CMK (cell line): Measurements from ENCODE around the gene GPBP1.
A peak's percentile ranks its signal among the peaks of the same experiment; 100 is the strongest.
"Not testable (repeated sequence)": the region's sequence is repeated elsewhere in the genome, so short reads cannot be mapped to it uniquely, and the experiment has no call there.

Experiments used
- DNase-seq: peaks from one replicate; pipeline ENCODE4 v3.0.0-alpha.2; 2010; ENCODE audit warnings: low read depth

GPBP1 gene

GRCh38 chr5:57291894-57292293, 118.0 kb downstream of the GPBP1 start:
- DNase-seq, result no peak

GRCh38 chr5:57292336-57292735, 118.5 kb downstream of the GPBP1 start:
- DNase-seq, result no peak

GRCh38 chr5:57298295-57298984, 124.6 kb downstream of the GPBP1 start:
- peak; percentile 14 for DNase-seq

- DNase-seq, result peak; percentile 30
These were observed 125.2 kb downstream of the GPBP1 start for GRCh38 chr5:57298985-57299491.

GRCh38 chr5:57299986-57300385, 126.1 kb downstream of the GPBP1 start:
- DNase-seq, result no peak

- no peak for DNase-seq
These were observed 128.3 kb downstream of the GPBP1 start for GRCh38 chr5:57302164-57302563.

GRCh38 chr5:57302643-57303042, 128.8 kb downstream of the GPBP1 start:
- no peak for DNase-seq

- no peak for DNase-seq
These were observed 130.1 kb downstream of the GPBP1 start for GRCh38 chr5:57303985-57304384.

GRCh38 chr5:57304931-57305330, 131.1 kb downstream of the GPBP1 start:
- no peak for DNase-seq

GRCh38 chr5:57306359-57306758, 132.5 kb downstream of the GPBP1 start:
- DNase-seq, result no peak

- DNase-seq, result no peak
These were observed 133.7 kb downstream of the GPBP1 start for GRCh38 chr5:57307516-57307915.

- DNase-seq, result not testable (repeated sequence)
These were observed 135.2 kb downstream of the GPBP1 start for GRCh38 chr5:57309022-57309421.

GRCh38 chr5:57311251-57311650, 137.4 kb downstream of the GPBP1 start:
- DNase-seq, result no peak

GRCh38 chr5:57311921-57312735, 138.3 kb downstream of the GPBP1 start:
- no peak for DNase-seq

- no peak for DNase-seq
These were observed 139.9 kb downstream of the GPBP1 start for GRCh38 chr5:57313716-57314115.
